Mesothelial cell of epicardium (in vitro differentiated cells): ENCODE data around the gene FAHD2A. TPM values are rescaled to one million over a fixed set of nuclear protein-coding genes. Genes with fewer than 3 reads are reported as not detected.

Experiments
- DNase-seq, 2 experiments: peaks; one replicate each; pipeline ENCODE4 v3.0.0; 2021; ENCODE audit warnings: low spot score in 2 of 2; ENCODE audit not compliant: unreplicated experiment in 2 of 2
- H3K27ac Mint-ChIP-seq: 2 replicates; pipeline ENCODE4 v1.8.0; 2021; ENCODE audit warnings: mixed read lengths
- H3K27me3 Mint-ChIP-seq: 2 replicates; pipeline ENCODE4 v1.8.0; 2021; ENCODE audit warnings: low read depth, mixed read lengths
- H3K36me3 Mint-ChIP-seq: 2 replicates; pipeline ENCODE4 v1.8.0; 2021; ENCODE audit warnings: mixed read lengths
- H3K4me1 Mint-ChIP-seq: 2 replicates; pipeline ENCODE4 v1.8.0; 2021; ENCODE audit warnings: mixed read lengths
- H3K4me3 Mint-ChIP-seq: 2 replicates; pipeline ENCODE4 v1.8.0; 2021; ENCODE audit warnings: mild to moderate bottlenecking, moderate library complexity, mixed read lengths
- H3K9me3 Mint-ChIP-seq: 2 replicates; pipeline ENCODE4 v1.8.0; 2021; ENCODE audit warnings: mixed read lengths
- CTCF ChIP-seq: fragments of 200-600 bp; sonication (generic); IDR thresholded peaks from one replicate; pipeline ENCODE4 v1.5.0; 2021; ENCODE audit warnings: antibody characterized with exemption; ENCODE audit not compliant: unreplicated experiment
- total RNA-seq: library from RNA; stranded (reverse); gene quantifications from 3 replicates; pipeline ENCODE4 v1.2.1, GENCODE V29; 2021

FAHD2A gene
- total RNA-seq, 1 donor from 2014 or later = 43.5 TPM

DNA sequence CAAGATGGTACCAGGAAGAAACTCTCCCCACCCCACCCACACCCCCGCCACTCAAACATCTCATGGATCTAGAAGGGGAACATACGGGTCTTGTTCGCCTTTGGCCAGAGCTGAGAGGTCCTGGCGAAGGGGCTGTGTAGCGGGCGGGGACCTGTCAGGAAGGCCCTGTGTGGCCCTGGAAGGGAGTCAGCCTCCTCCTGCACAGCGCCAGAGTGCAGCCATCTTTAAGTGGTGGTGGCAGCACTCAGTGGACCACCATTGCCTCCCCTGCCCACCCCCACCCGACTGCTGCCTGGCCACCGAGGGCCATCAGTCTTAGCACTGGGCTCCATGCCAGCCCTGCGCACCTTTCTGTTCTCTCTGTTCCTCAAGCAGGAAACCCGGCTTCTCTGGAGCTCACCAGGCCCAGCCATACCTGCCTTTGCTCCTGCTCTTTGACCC is 11.6 kb upstream of the FAHD2A start:
- Mint-ChIP-seq H3K36me3 (no peaks in the 10 kb centered on the region), H3K9me3 (no peaks in the 10 kb centered on the region), H3K27me3 (peaks cover 27% of the 10 kb centered on the region), H3K4me3 (no peak overlapping the region), H3K27ac (no peak overlapping the region), H3K4me1 (peaks cover 4% of the 10 kb centered on the region)
- DNase-seq = no peak
- no peak for TF ChIP-seq CTCF

GRCh38 chr2:95391641-95392310 is 10.7 kb upstream of the FAHD2A start:
- no peak for TF ChIP-seq CTCF
- peaks cover 4% of the 10 kb centered on the region for H3K4me1 Mint-ChIP-seq
- no peak overlapping the region for H3K4me3 Mint-ChIP-seq
- no peaks in the 10 kb centered on the region for H3K9me3 Mint-ChIP-seq
- H3K27me3 Mint-ChIP-seq = peaks cover 26% of the 10 kb centered on the region
- DNase-seq = no peak
- no peaks in the 10 kb centered on the region for H3K36me3 Mint-ChIP-seq
- H3K27ac Mint-ChIP-seq = no peak overlapping the region

- no peak for DNase-seq
- peaks cover 4% of the 10 kb centered on the region for H3K4me1 Mint-ChIP-seq
- no peaks in the 10 kb centered on the region for H3K36me3 Mint-ChIP-seq
- no peaks in the 10 kb centered on the region for H3K9me3 Mint-ChIP-seq
- no peak overlapping the region for H3K27ac Mint-ChIP-seq
- no peak for TF ChIP-seq CTCF
- H3K4me3 Mint-ChIP-seq = no peak overlapping the region
- peaks cover 28% of the 10 kb centered on the region for H3K27me3 Mint-ChIP-seq
Observed at GRCh38 chr2:95392320-95392719, 10.2 kb upstream of the FAHD2A start.

GRCh38 chr2:95392730-95393455 is 9.6 kb upstream of the FAHD2A start:
- H3K4me1 Mint-ChIP-seq = peaks cover 4% of the 10 kb centered on the region
- no peak overlapping the region for H3K4me3 Mint-ChIP-seq
- no peak for TF ChIP-seq CTCF
- peaks cover 26% of the 10 kb centered on the region for H3K27me3 Mint-ChIP-seq
- H3K27ac Mint-ChIP-seq = no peak overlapping the region
- no peaks in the 10 kb centered on the region for H3K9me3 Mint-ChIP-seq
- H3K36me3 Mint-ChIP-seq = no peaks in the 10 kb centered on the region
- no peak for DNase-seq

GRCh38 chr2:95393901-95394300 is 8.6 kb upstream of the FAHD2A start:
- H3K4me3 Mint-ChIP-seq = no peak overlapping the region
- DNase-seq = no peak
- no peak for TF ChIP-seq CTCF

More at GRCh38 chr2:95393901-95394300, 8.6 kb upstream of the FAHD2A start:
- H3K36me3 Mint-ChIP-seq = no peaks in the 10 kb centered on the region
- H3K4me1 Mint-ChIP-seq = peaks cover 4% of the 10 kb centered on the region
- H3K27me3 Mint-ChIP-seq = peaks cover 18% of the 10 kb centered on the region
- no peak overlapping the region for H3K27ac Mint-ChIP-seq
- H3K9me3 Mint-ChIP-seq = no peaks in the 10 kb centered on the region
